Measurements from ENCODE around the gene HMOX2.
A peak's percentile ranks its signal among the peaks of the same experiment; 100 is the strongest.

Gene HMOX2

GRCh38 chr16:4465977-4466779 is 10.0 kb upstream of the HMOX2 start:
- no peak for DNase-seq (ENCODE audit: low spot score)

GRCh38 chr16:4467916-4468315 is 8.3 kb upstream of the HMOX2 start:
- no peak for DNase-seq (ENCODE audit: low spot score)

GRCh38 chr16:4468972-4469371 is 7.2 kb upstream of the HMOX2 start:
- DNase-seq (ENCODE audit: low spot score) = no peak

GRCh38 chr16:4471869-4472268 is 4.3 kb upstream of the HMOX2 start:
- no peak for DNase-seq (ENCODE audit: low spot score)

- no peak for DNase-seq (ENCODE audit: low spot score)
These were observed 3.3 kb upstream of the HMOX2 start for GRCh38 chr16:4472880-4473279.

GRCh38 chr16:4474192-4474961 is 1.8 kb upstream of the HMOX2 start, which contains the start of gene NMRAL1:
TSS of gene NMRAL1 (minus strand) at chr16:4474625. CDS start at chr16:4474132, 493 bp downstream.
- DNase-seq (ENCODE audit: low spot score) = peak; percentile 93

GRCh38 chr16:4477966-4478365 is 1.8 kb downstream of the HMOX2 start:
- peak; percentile 46 for DNase-seq (ENCODE audit: low spot score)

GRCh38 chr16:4481526-4481925 is 5.3 kb downstream of the HMOX2 start:
- no peak for DNase-seq (ENCODE audit: low spot score)

GRCh38 chr16:4481963-4482362 is 5.8 kb downstream of the HMOX2 start:
- DNase-seq (ENCODE audit: low spot score) = no peak

GRCh38 chr16:4486126-4486893 is 10.1 kb downstream of the HMOX2 start:
- no peak for DNase-seq (ENCODE audit: low spot score)

GRCh38 chr16:4487955-4488498 is 11.8 kb downstream of the HMOX2 start:
- DNase-seq (ENCODE audit: low spot score) = peak; percentile 67

- no peak for DNase-seq (ENCODE audit: low spot score)
These were observed 12.3 kb downstream of the HMOX2 start for GRCh38 chr16:4488499-4488967.

- DNase-seq (ENCODE audit: low spot score) = peak; percentile 78
These were observed 12.8 kb downstream of the HMOX2 start for GRCh38 chr16:4489030-4489429.

- DNase-seq (ENCODE audit: low spot score) = no peak
These were observed 15.7 kb downstream of the HMOX2 start for GRCh38 chr16:4491898-4492297.

- DNase-seq (ENCODE audit: low spot score) = peak; percentile 68
These were observed 18.7 kb downstream of the HMOX2 start for GRCh38 chr16:4494746-4495490.

GRCh38 chr16:4495766-4496165 is 19.6 kb downstream of the HMOX2 start:
- DNase-seq (ENCODE audit: low spot score) = no peak

- DNase-seq (ENCODE audit: low spot score) = no peak
These were observed 20.1 kb downstream of the HMOX2 start for GRCh38 chr16:4496305-4496704.

- no peak for DNase-seq (ENCODE audit: low spot score)
These were observed 22.5 kb downstream of the HMOX2 start for GRCh38 chr16:4498546-4499195.

- DNase-seq (ENCODE audit: low spot score) = no peak
These were observed 23.0 kb downstream of the HMOX2 start for GRCh38 chr16:4499196-4499555.

- peak; percentile 86 for DNase-seq (ENCODE audit: low spot score)
These were observed 24.1 kb downstream of the HMOX2 start for GRCh38 chr16:4500272-4500671.

GRCh38 chr16:4501071-4501478 is 24.9 kb downstream of the HMOX2 start:
- DNase-seq (ENCODE audit: low spot score) = peak; percentile 58

Data from GM03348 (cell line).